LNCAP (cell line): ENCODE data around the gene CDK10.

Experiments used
- CTCF ChIP-seq: fragments of 450-650 bp; IDR thresholded peaks from 2 replicates; pipeline ENCODE4 v1.5.1; 2017; ENCODE audit warnings: mild to moderate bottlenecking

The CDK10 gene, protein sequence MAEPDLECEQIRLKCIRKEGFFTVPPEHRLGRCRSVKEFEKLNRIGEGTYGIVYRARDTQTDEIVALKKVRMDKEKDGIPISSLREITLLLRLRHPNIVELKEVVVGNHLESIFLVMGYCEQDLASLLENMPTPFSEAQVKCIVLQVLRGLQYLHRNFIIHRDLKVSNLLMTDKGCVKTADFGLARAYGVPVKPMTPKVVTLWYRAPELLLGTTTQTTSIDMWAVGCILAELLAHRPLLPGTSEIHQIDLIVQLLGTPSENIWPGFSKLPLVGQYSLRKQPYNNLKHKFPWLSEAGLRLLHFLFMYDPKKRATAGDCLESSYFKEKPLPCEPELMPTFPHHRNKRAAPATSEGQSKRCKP

DNA sequence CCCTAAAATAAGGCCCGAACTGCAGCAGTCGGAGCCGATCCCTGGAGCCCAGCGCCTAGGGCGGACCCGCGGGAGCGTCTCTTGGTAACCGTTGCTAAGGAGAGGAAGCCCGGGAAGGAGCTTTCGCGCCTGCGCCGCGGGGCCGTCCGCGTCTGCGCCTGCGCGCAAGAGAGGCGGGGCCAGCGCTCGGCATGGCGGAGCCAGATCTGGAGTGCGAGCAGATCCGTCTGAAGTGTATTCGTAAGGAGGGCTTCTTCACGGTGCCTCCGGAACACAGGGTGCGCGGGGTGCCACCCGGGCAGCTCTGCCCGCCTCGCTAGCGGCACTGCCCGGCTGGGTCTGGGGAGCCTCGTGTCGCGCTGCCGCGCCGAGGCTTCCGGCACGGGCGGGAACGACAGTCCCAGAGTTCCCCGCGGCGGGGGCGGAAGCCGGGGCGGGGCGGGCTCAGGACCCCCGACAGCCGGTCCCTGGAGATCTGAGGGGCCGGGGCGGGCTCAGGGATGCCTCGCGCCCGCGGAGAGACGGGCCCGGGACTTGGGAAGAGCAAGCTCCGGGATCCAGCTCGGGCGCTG lies at the start of gene CDK10:
CDK10 (plus strand) TSS at position 170 of the 572 bp plus-strand sequence; CDS start at position 192, 22 bp downstream.
- TF ChIP-seq CTCF: no peak

DNA sequence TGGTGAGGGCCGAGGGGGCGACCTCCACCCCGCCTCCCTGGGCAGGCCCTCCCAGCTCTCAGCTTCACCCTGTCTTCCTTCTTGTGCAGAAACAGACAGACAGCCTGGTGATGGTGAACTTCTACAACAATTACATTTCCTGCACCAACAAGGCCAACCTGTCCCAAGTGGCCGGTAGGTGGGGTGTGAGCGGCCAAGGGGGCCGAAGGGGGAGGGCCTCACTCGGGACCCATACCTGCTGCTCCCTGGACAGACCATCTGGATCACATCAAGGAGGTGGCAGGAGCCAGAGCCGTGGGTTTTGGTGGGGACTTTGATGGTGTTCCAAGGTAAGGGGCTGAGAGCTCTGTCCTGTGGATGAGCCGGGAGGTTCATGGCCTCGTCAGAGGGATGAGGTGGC lies 49.1 kb upstream of the CDK10 start:
- TF ChIP-seq CTCF: no peak

- no peak for TF ChIP-seq CTCF
Measured at GRCh38 chr16:89638455-89638854, 48.0 kb upstream of the CDK10 start.

DNA sequence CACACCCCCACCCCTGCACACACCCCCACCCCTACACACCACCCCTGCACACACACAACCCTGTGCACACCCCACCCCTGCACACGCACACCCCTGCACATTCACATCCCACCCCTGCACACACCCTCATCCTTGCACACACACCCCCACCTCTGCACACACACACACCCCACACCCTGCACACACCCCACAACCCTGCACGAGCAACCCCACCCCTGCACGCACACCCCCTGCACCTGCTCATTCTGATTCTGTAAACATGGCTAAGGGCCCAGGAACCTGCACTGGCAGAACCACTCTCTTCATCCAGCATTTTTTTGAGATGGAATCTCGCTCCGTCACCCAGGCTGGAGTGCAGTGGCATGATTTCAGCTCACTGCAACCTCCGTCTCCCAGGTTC lies 47.1 kb upstream of the CDK10 start:
- TF ChIP-seq CTCF: no peak

DNA sequence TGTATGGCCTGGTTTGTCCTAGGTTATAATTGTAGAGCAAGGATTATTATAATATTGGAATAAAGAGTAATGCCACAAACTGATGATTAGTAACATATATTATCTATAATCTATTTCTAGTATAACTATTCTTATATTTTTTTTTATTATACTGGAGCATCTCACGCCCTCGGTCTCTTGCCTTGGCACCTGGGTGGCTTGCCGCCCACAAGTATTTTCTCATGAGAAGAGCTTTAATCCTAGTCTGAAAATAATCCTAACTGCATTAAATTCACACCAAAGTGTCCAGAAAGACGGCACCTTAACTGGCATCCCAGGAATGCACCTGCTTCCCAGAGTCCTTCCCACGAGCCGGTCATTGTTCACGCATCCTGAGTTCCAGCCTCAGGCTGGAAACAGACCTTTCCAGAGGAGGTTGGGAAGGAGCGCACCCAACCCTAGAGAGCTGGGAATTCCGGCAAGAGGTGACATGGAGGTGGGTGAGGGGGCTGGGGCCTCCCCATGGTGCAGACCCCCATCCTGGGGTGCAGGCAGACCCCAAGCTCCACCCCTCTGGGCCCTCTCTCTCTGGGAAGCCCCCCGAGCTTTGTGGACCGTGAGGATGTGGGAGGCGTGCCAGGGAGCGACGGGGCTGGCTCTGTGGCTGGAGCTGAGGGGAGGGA lies 44.9 kb upstream of the CDK10 start:
- TF ChIP-seq CTCF: 0 out of 2 replicates have a peak, but pooled peaks have one; percentile 3

- TF ChIP-seq CTCF: no peak
Measured at GRCh38 chr16:89642574-89642973, 43.9 kb upstream of the CDK10 start.

GRCh38 chr16:89643769-89644300 lies 42.7 kb upstream of the CDK10 start:
- TF ChIP-seq CTCF: no peak
